Loucy (cell line): ENCODE results near the gene BAG1.

ENCODE experiments used
- EZH2phosphoT487 ChIP-seq: fragments of 200-600 bp; IDR thresholded peaks from 2 replicates; pipeline ENCODE4 v1.6.1; 2018; ENCODE audit warnings: antibody characterized with exemption, mild to moderate bottlenecking, moderate library complexity, borderline replicate concordance
- TF ChIP-seq, protein P1 (sequence below): fragments of 200-600 bp; sonication (generic); conservative IDR thresholded peaks from 2 replicates; pipeline ENCODE4 v1.5.1; 2014; ENCODE audit warnings: mild to moderate bottlenecking, antibody characterized with exemption, low read length

DNA sequence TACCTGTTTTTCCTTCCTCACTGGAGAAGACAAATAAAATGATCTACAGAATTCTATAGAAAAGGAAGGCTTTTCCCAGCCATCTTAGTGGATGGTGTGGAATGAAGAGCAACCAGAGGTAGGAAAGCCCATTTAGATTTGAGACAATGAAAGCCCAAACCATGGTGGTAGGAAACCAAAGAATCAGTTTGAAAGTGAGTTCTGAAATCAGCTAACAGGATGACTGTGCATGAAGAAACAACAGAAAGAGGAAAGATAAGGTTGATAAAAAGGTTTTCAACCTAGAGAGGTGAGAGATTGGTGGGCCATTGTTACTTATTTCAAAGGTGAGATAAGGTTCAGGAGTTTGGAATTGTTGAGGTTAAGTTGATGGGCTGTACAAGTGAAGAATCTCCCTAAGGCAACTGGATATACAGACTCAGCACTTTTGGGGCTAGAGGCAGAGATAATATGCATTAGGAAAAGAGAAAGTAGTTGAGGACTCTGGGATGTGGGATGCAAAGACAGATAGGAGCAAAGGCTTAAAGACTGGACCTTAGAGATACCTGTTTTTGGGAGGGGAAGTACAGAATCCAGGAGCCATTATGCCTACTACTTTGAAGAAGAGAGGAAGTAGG, 2.8 kb upstream of the BAG1 start:
- TF ChIP-seq, protein P1, sequence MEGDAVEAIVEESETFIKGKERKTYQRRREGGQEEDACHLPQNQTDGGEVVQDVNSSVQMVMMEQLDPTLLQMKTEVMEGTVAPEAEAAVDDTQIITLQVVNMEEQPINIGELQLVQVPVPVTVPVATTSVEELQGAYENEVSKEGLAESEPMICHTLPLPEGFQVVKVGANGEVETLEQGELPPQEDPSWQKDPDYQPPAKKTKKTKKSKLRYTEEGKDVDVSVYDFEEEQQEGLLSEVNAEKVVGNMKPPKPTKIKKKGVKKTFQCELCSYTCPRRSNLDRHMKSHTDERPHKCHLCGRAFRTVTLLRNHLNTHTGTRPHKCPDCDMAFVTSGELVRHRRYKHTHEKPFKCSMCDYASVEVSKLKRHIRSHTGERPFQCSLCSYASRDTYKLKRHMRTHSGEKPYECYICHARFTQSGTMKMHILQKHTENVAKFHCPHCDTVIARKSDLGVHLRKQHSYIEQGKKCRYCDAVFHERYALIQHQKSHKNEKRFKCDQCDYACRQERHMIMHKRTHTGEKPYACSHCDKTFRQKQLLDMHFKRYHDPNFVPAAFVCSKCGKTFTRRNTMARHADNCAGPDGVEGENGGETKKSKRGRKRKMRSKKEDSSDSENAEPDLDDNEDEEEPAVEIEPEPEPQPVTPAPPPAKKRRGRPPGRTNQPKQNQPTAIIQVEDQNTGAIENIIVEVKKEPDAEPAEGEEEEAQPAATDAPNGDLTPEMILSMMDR: no peak
- no peak for TF ChIP-seq EZH2phosphoT487
